Hepatocyte (in vitro differentiated cells): ENCODE measurements around the gene PSMA7. TPM values are rescaled to one million over a fixed set of nuclear protein-coding genes. Genes with fewer than 3 reads are reported as not detected.

Source experiments
- DNase-seq: peaks from one replicate; pipeline ENCODE4 v3.0.0-alpha.2; 2016; ENCODE audit warnings: low spot score
- H2AFZ ChIP-seq: fragments of 200-600 bp; sonication (generic); 2 replicates; pipeline ENCODE4 v1.6.0; 2016; ENCODE audit warnings: antibody characterized with exemption, mild to moderate bottlenecking
- H3K27ac ChIP-seq: fragments of 200-600 bp; sonication (generic); 2 replicates; pipeline ENCODE4 v1.5.1; 2016; ENCODE audit warnings: mild to moderate bottlenecking
- H3K27me3 ChIP-seq: fragments of 200-600 bp; sonication (generic); 2 replicates; pipeline ENCODE4 v1.6.1; 2016
- H3K36me3 ChIP-seq: fragments of 200-600 bp; sonication (generic); replicated peaks from 2 replicates; pipeline ENCODE4 v1.5.1; 2016; ENCODE audit warnings: low read depth; ENCODE audit not compliant: insufficient read depth
- H3K4me1 ChIP-seq: fragments of 200-600 bp; sonication (generic); 2 replicates; pipeline ENCODE4 v1.5.1; 2016; ENCODE audit warnings: mild to moderate bottlenecking, moderate library complexity; ENCODE audit not compliant: insufficient read depth
- H3K4me2 ChIP-seq: fragments of 200-600 bp; sonication (generic); 2 replicates; pipeline ENCODE4 v1.6.0; 2016
- H3K4me3 ChIP-seq: fragments of 200-600 bp; sonication (generic); 2 replicates; pipeline ENCODE4 v1.5.1; 2016; ENCODE audit warnings: mild to moderate bottlenecking
- H3K79me2 ChIP-seq: fragments of 200-600 bp; sonication (generic); 2 replicates; pipeline ENCODE4 v1.6.0; 2017; ENCODE audit warnings: mild to moderate bottlenecking
- H3K9me2 ChIP-seq: fragments of 200-600 bp; sonication (generic); replicated peaks from 2 replicates; pipeline ENCODE4 v1.6.0; 2017; ENCODE audit warnings: mild to moderate bottlenecking; ENCODE audit not compliant: insufficient read depth
- H3K9me3 ChIP-seq: fragments of 200-600 bp; sonication (generic); 2 replicates; pipeline ENCODE4 v1.5.1; 2016; ENCODE audit warnings: low read depth, mild to moderate bottlenecking
- H4K20me1 ChIP-seq: fragments of 200-600 bp; sonication (generic); 2 replicates; pipeline ENCODE4 v1.6.0; 2016; ENCODE audit warnings: mild to moderate bottlenecking; ENCODE audit not compliant: insufficient read depth, poor library complexity, severe bottlenecking
- CTCF ChIP-seq: fragments of 200-600 bp; sonication (generic); IDR thresholded peaks from 2 replicates; pipeline ENCODE4 v1.5.1; 2016; ENCODE audit warnings: antibody characterized with exemption, mild to moderate bottlenecking; ENCODE audit not compliant: poor library complexity
- EZH2 ChIP-seq: fragments of 200-600 bp; sonication (generic); IDR thresholded peaks from 2 replicates; pipeline ENCODE4 v1.6.1; 2016; ENCODE audit warnings: antibody characterized with exemption, mild to moderate bottlenecking, borderline replicate concordance
- EZH2phosphoT487 ChIP-seq: fragments of 200-600 bp; sonication (generic); IDR thresholded peaks from one replicate; pipeline ENCODE4 v1.6.1; 2018; ENCODE audit warnings: antibody characterized with exemption, mild to moderate bottlenecking, low read depth, moderate library complexity; ENCODE audit not compliant: unreplicated experiment, severe bottlenecking
- WGBS: methylation state at CpG from one replicate; pipeline ENCODE4 v1.1.6; 2016; ENCODE audit warnings: low lambda C conversion rate; ENCODE audit errors: missing lambda C conversion rate; 5-methylcytosine and 5-hydroxymethylcytosine counted together
- polyA plus RNA-seq: library from polyadenylated mRNA; unstranded; fragments of >200 nt; fragmentation: Nextera tagmentation; extraction: Ambion mirVana; gene quantifications from 2 replicates; pipeline ENCODE4 v1.2.1, GENCODE V29; 2016
- total RNA-seq: library from RNA; depleted of rRNA; stranded (reverse); fragments of >200 nt; gene quantifications from 2 replicates; pipeline ENCODE4 v1.2.3, GENCODE V29; 2014

The PSMA7 gene
- total and polyA plus RNA-seq, 2 experiments from 2014 or later, result 277 to 408 TPM

- H3K9me3 ChIP-seq, result no peaks in the 10 kb centered on the region
- no peaks in the 10 kb centered on the region for H3K36me3 ChIP-seq
- TF ChIP-seq EZH2 (no peak), CTCF (no peak), EZH2phosphoT487 (no peak)
- H3K4me1 ChIP-seq, result peaks cover 12% of the 10 kb centered on the region
- H4K20me1 ChIP-seq, result peaks cover 5% of the 10 kb centered on the region
- peaks cover 8% of the 10 kb centered on the region for H3K79me2 ChIP-seq
- WGBS, result 76% methylated on average over 20 of the region's 21 CpGs
- H3K4me3 ChIP-seq, result no peak overlapping the region
- no peak overlapping the region for H3K27ac ChIP-seq
- H3K4me2 ChIP-seq, result no peak overlapping the region
- no peaks in the 10 kb centered on the region for H3K27me3 ChIP-seq
- H2AFZ ChIP-seq, result no peak overlapping the region
- H3K9me2 ChIP-seq, result no peaks in the 10 kb centered on the region
- no peak for DNase-seq
Measured at GRCh38 chr20:62118113-62119043, 24.8 kb downstream of the PSMA7 start.

- H3K9me2 ChIP-seq, result no peaks in the 10 kb centered on the region
- H3K4me1 ChIP-seq, result peaks cover 11% of the 10 kb centered on the region
- no peak for DNase-seq
- TF ChIP-seq EZH2phosphoT487, result no peak
- TF ChIP-seq CTCF, result no peak
- TF ChIP-seq EZH2, result no peak
- no peak overlapping the region for H3K4me3 ChIP-seq
- WGBS, result 72% methylated on average over 14 of the region's 15 CpGs
- no peak overlapping the region for H3K27ac ChIP-seq
- H3K4me2 ChIP-seq, result no peak overlapping the region
- no peak overlapping the region for H2AFZ ChIP-seq
- no peaks in the 10 kb centered on the region for H3K27me3 ChIP-seq
- no peaks in the 10 kb centered on the region for H4K20me1 ChIP-seq
- H3K9me3 ChIP-seq, result no peaks in the 10 kb centered on the region
- H3K36me3 ChIP-seq, result no peaks in the 10 kb centered on the region
- H3K79me2 ChIP-seq, result peaks cover 1% of the 10 kb centered on the region
Measured at GRCh38 chr20:62117658-62118057, 25.5 kb downstream of the PSMA7 start.

- DNase-seq, result no peak
- Histone ChIP-seq H2AFZ (no peak overlapping the region), H3K9me2 (no peaks in the 10 kb centered on the region), H3K27ac (no peak overlapping the region), H4K20me1 (no peaks in the 10 kb centered on the region), H3K4me3 (no peak overlapping the region), H3K79me2 (no peaks in the 10 kb centered on the region), H3K36me3 (no peaks in the 10 kb centered on the region), H3K4me1 (peaks cover 11% of the 10 kb centered on the region), H3K27me3 (no peaks in the 10 kb centered on the region), H3K9me3 (no peaks in the 10 kb centered on the region), H3K4me2 (no peak overlapping the region)
- WGBS, result 52% methylated on average over 9 of the region's 9 CpGs
- TF ChIP-seq EZH2phosphoT487 (no peak), CTCF (no peak)
Measured at GRCh38 chr20:62117362-62117646, 25.9 kb downstream of the PSMA7 start.
